OCI-LY7 (cell line): ENCODE data around the gene TPRG1. TPM values are rescaled to one million over a fixed set of nuclear protein-coding genes. Genes with fewer than 3 reads are reported as not detected.

ENCODE experiments used
- BruUV-seq: library from RNA; stranded (reverse); fragments of 400-500 nt; replicated peaks from 2 replicates; lab custom pipeline; 2021; lab: Mats Ljungman, UMichigan
- CTCF ChIA-PET: fragments of 300-600 bp; sonication (Branson Sonifier 250); formaldehyde crosslinking; loops from one replicate; lab custom pipeline; 2022; ENCODE audit warnings: antibody characterized with exemption; ENCODE audit not compliant: unreplicated experiment; lab: Charles Lee
- POLR2A ChIA-PET: fragments of 300-600 bp; sonication (Branson Sonifier 250); formaldehyde crosslinking; loops from one replicate; lab custom pipeline; 2022; ENCODE audit warnings: antibody characterized with exemption; lab: Charles Lee
- DNase-seq: peaks from one replicate; pipeline ENCODE4 v3.0.0-alpha.2; 2015; ENCODE audit warnings: low spot score
- H2AFZ ChIP-seq: fragments of 200-600 bp; sonication (generic), shearing (Covaris generic); 2 replicates; pipeline ENCODE4 v1.6.1; 2014; ENCODE audit warnings: mild to moderate bottlenecking, antibody characterized with exemption, low read length, moderate library complexity
- H3K27ac ChIP-seq: fragments of 200-600 bp; sonication (generic); 2 replicates; pipeline ENCODE4 v1.5.1; 2014; ENCODE audit warnings: mixed run types, low read depth, mild to moderate bottlenecking, moderate library complexity, low read length, inconsistent platforms; ENCODE audit not compliant: poor library complexity, severe bottlenecking
- H3K36me3 ChIP-seq: fragments of 200-600 bp; sonication (generic); 2 replicates; pipeline ENCODE4 v1.6.1; 2014; ENCODE audit warnings: mild to moderate bottlenecking, antibody characterized with exemption, low read length, moderate library complexity, mixed read lengths; ENCODE audit not compliant: insufficient read depth
- H3K4me1 ChIP-seq: fragments of 200-600 bp; sonication (generic); 2 replicates; pipeline ENCODE4 v1.5.1; 2014; ENCODE audit warnings: mild to moderate bottlenecking, low read length; ENCODE audit not compliant: insufficient read depth, poor library complexity, severe bottlenecking
- H3K4me2 ChIP-seq: fragments of 200-600 bp; sonication (generic); 2 replicates; pipeline ENCODE4 v1.6.1; 2014; ENCODE audit warnings: mild to moderate bottlenecking, low read length
- H3K4me3 ChIP-seq: fragments of 200-600 bp; sonication (generic); 2 replicates; pipeline ENCODE4 v1.5.1; 2014; ENCODE audit warnings: mild to moderate bottlenecking, low read depth, low read length; ENCODE audit not compliant: poor library complexity, severe bottlenecking
- H3K79me2 ChIP-seq: fragments of 200-600 bp; sonication (generic); 2 replicates; pipeline ENCODE4 v1.6.1; 2016; ENCODE audit warnings: low read depth, mild to moderate bottlenecking, low read length, moderate library complexity, mixed read lengths; ENCODE audit not compliant: insufficient read depth
- H3K9me2 ChIP-seq: fragments of 200-600 bp; sonication (generic); 2 replicates; pipeline ENCODE4 v1.6.1; 2016; ENCODE audit warnings: mild to moderate bottlenecking, low read length, mixed read lengths; ENCODE audit not compliant: insufficient read depth
- H3K9me3 ChIP-seq: fragments of 200-600 bp; sonication (generic); 2 replicates; pipeline ENCODE4 v1.6.1; 2014; ENCODE audit warnings: mild to moderate bottlenecking, mixed run types, low read length, mixed read lengths
- H4K20me1 ChIP-seq: fragments of 200-600 bp; sonication (generic); 2 replicates; pipeline ENCODE4 v1.6.1; 2014; ENCODE audit warnings: mild to moderate bottlenecking, antibody characterized with exemption, low read length, moderate library complexity, mixed read lengths; ENCODE audit not compliant: insufficient read depth
- EZH2phosphoT487 ChIP-seq: fragments of 200-600 bp; sonication (generic); IDR thresholded peaks from 2 replicates; pipeline ENCODE4 v1.6.1; 2018; ENCODE audit warnings: low read depth, borderline replicate concordance, mild to moderate bottlenecking, mixed run types, antibody characterized with exemption, low read length, moderate library complexity, mixed read lengths
- intact Hi-C: fragments of 100-400 bp; cut with micrococcal nuclease; formaldehyde crosslinking; loops from one replicate; pipeline ENCODE4 v1.10.0; 2022; ENCODE audit not compliant: unreplicated experiment
- total RNA-seq, 2 experiments: library from RNA; depleted of rRNA in 1 of 2; stranded (reverse); fragments of >200 nt in 1 of 2; shearing (Covaris generic) in 1 of 2; gene quantifications; 2 replicates each; pipeline ENCODE4 v1.2.3, GENCODE V29; 2014 to 2022
- TF ChIP-seq, protein P1 (sequence below): fragments of 200-600 bp; sonication (generic); conservative IDR thresholded peaks from 2 replicates; pipeline ENCODE4 v1.5.1; 2014; ENCODE audit warnings: mild to moderate bottlenecking, antibody characterized with exemption, low read length, moderate library complexity, mixed read lengths

Gene TPRG1
- total RNA-seq, 2 experiments from 2014 or later: 0.92 TPM; not detected in 1

DNA sequence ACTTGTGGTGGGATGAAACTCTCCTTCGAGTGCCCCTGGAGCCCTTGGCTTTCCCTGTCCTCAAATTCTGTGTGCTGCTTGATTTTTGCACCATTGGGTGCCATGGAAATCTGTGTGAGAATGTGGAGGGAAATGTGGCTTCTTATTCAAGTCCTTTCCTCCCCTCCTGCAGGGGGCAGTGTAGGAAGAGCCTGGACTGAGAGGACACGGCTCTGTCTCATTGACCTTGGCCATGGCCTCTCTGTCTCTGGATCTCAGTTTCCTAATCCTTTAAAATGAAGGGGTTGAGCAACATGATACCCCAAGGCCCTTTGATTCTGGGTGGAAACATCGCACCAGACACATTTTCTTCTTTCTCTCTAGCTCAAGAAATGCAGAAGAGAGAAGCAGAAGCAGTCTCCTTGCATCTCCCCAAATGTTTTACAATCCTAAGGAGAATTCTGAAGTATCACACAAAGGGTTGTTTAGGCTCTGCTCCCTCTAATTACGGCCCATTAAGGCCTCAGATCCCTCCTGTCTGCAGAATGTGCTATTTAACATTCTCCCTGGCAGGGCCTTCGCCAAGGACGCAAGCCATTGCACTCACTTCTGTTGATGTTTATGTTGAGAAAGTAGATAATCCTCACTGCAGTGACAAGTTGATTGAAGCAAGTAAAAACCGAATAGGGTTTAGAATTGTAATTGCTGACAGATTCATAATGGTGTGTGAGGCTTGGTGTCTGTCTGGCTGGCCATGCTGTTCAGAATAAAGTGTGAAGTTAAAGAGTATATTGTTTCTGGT, 169.1 kb downstream of the TPRG1 start:
- ChIA-PET POLR2A (no interaction called here), CTCF (no interaction called here)
- no peaks in the 10 kb centered on the region for H3K36me3 ChIP-seq
- no peak overlapping the region for H3K4me3 ChIP-seq
- no peaks in the 10 kb centered on the region for H3K9me2 ChIP-seq
- intact Hi-C loops: no loop called here
- H3K4me1 ChIP-seq: no peaks in the 10 kb centered on the region
- no peak overlapping the region for H3K27ac ChIP-seq
- no peaks in the 10 kb centered on the region for H3K79me2 ChIP-seq
- TF ChIP-seq EZH2phosphoT487: no peak
- TF ChIP-seq, protein P1, sequence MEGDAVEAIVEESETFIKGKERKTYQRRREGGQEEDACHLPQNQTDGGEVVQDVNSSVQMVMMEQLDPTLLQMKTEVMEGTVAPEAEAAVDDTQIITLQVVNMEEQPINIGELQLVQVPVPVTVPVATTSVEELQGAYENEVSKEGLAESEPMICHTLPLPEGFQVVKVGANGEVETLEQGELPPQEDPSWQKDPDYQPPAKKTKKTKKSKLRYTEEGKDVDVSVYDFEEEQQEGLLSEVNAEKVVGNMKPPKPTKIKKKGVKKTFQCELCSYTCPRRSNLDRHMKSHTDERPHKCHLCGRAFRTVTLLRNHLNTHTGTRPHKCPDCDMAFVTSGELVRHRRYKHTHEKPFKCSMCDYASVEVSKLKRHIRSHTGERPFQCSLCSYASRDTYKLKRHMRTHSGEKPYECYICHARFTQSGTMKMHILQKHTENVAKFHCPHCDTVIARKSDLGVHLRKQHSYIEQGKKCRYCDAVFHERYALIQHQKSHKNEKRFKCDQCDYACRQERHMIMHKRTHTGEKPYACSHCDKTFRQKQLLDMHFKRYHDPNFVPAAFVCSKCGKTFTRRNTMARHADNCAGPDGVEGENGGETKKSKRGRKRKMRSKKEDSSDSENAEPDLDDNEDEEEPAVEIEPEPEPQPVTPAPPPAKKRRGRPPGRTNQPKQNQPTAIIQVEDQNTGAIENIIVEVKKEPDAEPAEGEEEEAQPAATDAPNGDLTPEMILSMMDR: peak; percentile 69
- DNase-seq: peak; percentile 12
- H2AFZ ChIP-seq: no peak overlapping the region
- no peaks in the 10 kb centered on the region for H4K20me1 ChIP-seq
- H3K4me2 ChIP-seq: no peak overlapping the region
- BruUV-seq: no TSS peak
- 0 out of 2 replicates have a peak, but pooled peaks cover 8% of the 10 kb centered on the region for H3K9me3 ChIP-seq

DNA sequence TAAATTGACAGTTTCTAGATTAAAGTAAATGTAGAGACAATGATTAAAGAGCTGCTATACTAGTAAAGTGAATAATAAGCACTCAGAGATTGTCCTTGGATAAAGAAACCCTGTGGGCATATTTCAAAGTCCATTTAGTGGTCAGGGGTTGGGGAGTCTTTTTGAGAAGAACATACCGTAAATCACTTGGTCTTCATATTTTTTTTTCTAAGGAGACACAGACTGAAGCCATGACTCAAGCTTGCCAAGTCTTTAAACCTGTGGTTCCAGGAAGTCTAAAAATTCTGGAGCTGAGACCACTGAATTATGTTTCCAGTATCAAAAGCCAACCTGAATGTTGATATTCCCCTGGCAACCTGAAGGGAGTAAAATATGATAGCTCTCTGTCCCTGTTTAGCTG, 171.0 kb downstream of the TPRG1 start:
- Histone ChIP-seq H3K9me3 (no peaks in the 10 kb centered on the region), H3K4me3 (no peak overlapping the region), H3K9me2 (no peaks in the 10 kb centered on the region), H3K27ac (no peak overlapping the region), H3K4me1 (no peaks in the 10 kb centered on the region), H2AFZ (no peak overlapping the region), H3K36me3 (no peaks in the 10 kb centered on the region), H3K79me2 (no peaks in the 10 kb centered on the region), H4K20me1 (no peaks in the 10 kb centered on the region), H3K4me2 (no peak overlapping the region)
- ChIA-PET CTCF (no interaction called here), POLR2A (interaction anchor here (0.7 to 1.3 kb wide), 2 partner anchors 10 to 23 kb away, joined by 3 to 4 read pairs; no protein-coding TSS in a partner anchor)
- intact Hi-C loops: no loop called here
- DNase-seq: no peak
- no TSS peak for BruUV-seq
- TF ChIP-seq, protein P1: no peak
- no peak for TF ChIP-seq EZH2phosphoT487

DNA sequence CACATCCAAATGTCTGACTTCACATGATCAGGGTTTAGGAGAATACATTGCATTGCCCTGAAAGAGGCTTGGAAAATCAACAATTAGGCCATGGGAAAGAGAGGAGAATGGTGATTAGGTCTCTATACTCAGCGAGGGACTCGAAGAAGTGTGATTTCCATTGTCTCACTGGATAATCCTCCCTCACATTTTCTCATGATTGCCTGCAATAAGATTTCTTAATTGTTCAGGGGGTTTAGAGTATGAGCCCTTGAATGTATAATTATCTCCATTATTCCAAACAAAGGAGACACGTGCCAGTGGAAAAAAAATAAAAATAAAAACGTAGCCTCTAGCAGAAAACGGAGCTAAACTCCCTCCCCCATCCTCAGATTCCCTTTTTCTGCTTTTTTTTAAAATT, 173.2 kb downstream of the TPRG1 start:
- Histone ChIP-seq H2AFZ (no peak overlapping the region), H3K9me3 (no peaks in the 10 kb centered on the region), H3K4me1 (no peaks in the 10 kb centered on the region), H4K20me1 (no peaks in the 10 kb centered on the region), H3K9me2 (no peaks in the 10 kb centered on the region), H3K4me2 (no peak overlapping the region), H3K79me2 (no peaks in the 10 kb centered on the region), H3K4me3 (no peak overlapping the region), H3K27ac (no peak overlapping the region), H3K36me3 (no peaks in the 10 kb centered on the region)
- intact Hi-C loops: no loop called here
- TF ChIP-seq, protein P1: no peak
- no peak for TF ChIP-seq EZH2phosphoT487
- DNase-seq: no peak
- POLR2A ChIA-PET: interaction anchor here (0.9 to 2.4 kb wide), 2 partner anchors 10 to 47 kb away, joined by 3 to 11 read pairs; no protein-coding TSS in a partner anchor
- CTCF ChIA-PET: no interaction called here
- BruUV-seq: no TSS peak
